Kasumi-1 (cell line): ENCODE data around the gene ARHGAP26.

Experiments
- DNase-seq, 2 experiments: peaks; one replicate each; lab custom pipeline; 2025; lab: John Stamatoyannopoulos, UW

Gene ARHGAP26

DNA sequence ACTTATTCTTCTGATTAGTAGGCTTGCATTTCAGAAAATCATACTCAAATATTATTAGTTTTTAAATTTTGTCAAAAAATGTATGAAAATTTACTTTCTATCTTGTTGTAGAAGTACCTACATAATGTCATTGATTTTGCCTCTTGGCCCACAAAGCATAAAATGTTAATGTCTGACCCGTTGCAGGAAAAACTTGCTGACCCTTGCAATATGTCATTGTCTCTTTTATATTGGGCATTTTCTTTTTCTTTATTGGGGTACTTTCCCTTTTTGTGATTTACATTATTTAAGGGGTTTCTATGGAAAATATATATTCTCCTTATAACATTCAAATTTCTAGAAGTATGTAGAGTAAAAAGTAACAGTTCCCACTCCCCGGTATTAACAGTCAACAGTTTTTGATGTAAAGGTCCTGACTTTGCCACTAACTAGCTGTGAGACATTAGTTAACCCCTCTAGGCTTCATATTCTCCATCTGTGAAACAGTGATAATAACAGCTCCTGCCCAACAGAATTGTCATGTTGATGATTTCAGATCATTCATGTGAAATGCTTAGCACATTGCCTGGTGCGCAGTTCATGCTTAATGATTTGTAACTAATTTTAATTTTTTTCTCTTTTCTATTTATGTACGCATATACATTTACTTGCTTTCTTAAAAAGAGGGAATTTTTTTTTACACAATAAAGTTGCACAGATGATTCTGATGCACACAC is 243.2 kb downstream of the ARHGAP26 start:
- no peak for DNase-seq

GRCh38 chr5:143014017-143014651 is 244.0 kb downstream of the ARHGAP26 start:
- DNase-seq: peak; percentile 42 to 48

- DNase-seq: peak; percentile 65 to 67
These were observed 246.8 kb downstream of the ARHGAP26 start for GRCh38 chr5:143016777-143017516.

- no peak for DNase-seq
These were observed 247.4 kb downstream of the ARHGAP26 start for GRCh38 chr5:143017541-143017940.

- no peak for DNase-seq
These were observed 247.8 kb downstream of the ARHGAP26 start for GRCh38 chr5:143017992-143018391.

- no peak for DNase-seq
These were observed 249.0 kb downstream of the ARHGAP26 start for GRCh38 chr5:143019157-143019556.

- no peak for DNase-seq
These were observed 249.7 kb downstream of the ARHGAP26 start for GRCh38 chr5:143019614-143020515.

DNA sequence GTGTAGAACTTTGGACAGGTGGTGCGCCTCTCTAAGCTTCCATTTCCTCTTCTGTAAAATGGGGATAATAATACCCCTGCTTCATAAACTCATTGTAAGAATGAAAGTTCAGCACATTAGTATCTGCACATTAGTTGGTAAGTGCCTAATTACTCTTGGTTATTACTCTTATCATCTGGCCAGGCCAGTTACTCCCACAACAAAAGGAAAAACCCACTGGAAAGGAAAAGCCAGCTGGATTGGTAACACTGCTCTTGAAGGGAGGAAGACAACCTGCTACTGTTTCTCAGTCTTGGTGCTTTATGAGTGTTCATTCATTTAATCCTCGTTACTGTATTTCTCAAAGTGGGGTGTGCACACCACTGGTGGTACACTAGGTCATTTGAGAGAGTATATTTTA is 251.4 kb downstream of the ARHGAP26 start:
- no peak for DNase-seq

DNA sequence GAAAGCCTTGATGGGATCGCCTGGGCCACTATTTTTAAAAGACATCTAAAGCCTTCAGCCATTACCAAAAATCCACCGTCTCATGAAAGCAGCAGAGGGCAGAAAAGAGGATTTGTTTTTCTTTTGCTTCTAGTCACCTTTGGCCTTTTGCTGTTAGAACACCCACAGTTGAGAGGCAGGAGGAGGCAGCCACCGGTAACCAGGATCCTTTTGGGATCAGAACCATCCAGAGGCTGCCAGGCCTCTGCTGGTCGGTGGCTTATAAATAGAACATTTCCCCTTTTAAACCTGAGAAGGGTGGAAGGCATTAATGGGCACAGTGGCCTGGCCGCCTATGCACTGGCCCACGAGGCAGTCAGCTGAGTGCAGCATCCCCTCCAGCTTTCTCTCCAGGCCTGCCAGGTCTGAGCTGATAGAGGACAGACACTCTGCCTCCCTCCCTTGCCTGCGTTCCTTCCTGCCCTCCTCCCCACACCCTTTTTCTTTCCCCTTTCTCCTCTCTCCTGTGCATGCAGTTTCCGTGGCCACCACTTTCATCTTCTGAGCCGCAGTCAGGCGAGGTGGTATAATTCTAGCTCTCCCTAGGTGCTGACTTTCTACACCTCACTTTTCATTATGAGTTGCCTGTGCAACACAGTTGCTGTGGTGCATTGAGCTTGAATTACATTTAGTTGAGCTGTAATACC is 253.4 kb downstream of the ARHGAP26 start:
- DNase-seq: no peak

DNA sequence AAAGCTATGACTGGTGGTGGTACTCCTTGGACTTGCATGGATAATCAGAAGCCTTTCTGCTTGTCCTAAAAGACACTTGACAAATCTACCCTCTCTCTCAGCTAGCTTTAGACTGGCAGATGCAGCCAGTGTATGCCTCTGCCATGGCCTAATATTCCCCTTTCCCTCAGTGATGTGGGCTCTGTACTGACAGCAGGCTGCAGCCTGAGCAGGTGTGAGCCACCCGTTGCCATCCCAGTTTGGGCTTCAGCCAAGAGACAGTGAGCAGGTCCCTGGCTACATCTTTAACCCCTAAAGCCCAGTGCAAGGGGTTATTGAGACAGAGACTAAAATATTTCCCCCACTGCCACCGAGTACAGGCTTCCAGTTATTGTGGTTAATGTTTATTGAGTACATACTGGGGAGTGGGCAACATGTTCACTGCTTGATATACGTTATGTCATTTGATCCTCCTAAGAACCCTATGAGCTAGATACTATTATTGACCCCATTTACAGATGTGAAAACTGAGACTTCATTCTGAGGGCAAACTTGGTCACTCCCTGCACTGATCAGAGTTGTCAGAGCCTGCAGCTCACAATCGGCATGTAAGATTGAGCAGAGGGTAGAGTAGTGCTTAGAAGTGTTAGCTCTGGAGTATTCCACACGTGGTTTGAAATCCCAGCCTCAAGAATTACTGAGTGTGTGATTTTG is 254.2 kb downstream of the ARHGAP26 start:
- no peak for DNase-seq

DNA sequence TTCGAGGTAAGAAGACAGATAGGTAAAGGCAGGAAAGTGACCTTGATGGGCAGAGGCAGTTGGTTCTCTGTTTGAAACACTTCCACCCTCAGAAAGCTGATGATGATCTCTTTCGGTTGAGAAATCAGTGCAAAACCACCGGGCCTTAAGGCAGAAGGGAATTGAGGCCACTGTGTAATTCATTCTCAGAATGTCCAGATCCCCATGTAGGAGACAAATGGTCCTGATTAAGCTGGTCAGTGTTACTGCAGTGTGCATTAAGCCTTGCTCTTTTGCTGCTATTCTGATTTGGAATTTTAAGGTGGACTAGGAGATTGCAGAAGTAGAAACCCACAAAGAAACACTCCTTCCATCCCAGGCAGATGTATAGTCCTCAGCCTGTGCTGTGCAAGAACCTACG is 255.2 kb downstream of the ARHGAP26 start:
- DNase-seq: no peak

DNA sequence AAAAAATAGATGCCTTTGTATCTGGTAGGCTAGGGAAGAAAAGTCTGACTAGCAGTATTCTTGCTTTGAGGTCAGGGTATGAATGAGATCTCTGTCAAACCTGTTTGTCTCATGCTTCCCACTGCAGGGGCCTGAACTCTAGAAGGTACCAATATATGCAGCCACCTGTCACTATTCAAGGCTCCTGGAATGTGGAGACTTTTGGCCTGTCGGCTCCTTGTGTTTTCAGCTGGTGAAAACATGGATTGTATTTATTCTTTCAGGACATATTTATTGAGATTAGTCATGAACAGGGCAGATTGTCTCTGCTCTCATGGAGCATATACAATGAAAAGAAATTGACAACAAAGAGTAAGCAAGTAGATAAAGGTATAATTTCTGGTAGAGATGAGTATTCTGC is 255.8 kb downstream of the ARHGAP26 start:
- no peak for DNase-seq

DNA sequence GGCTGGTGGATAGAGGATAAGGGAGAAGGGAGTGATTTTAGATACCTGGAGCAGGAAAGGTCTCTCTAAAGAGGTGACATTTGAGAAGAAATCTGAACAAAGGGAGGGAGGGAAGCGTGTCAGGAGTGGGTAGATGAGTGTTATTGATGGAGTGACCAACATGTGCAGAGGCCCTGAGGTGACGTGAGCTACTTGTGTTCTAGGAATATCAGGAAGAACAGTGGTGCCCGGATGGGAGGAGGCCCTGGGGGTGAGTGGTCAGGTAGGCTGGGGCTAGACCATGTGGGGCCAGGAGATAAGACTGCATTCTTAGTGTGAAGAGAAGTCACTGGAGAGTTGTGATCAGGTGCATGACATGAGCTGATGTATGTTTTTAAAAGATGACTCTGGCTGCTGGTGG is 256.2 kb downstream of the ARHGAP26 start:
- no peak for DNase-seq

- no peak for DNase-seq
These were observed 259.1 kb downstream of the ARHGAP26 start for GRCh38 chr5:143029293-143029692.

GRCh38 chr5:143030349-143030748 is 260.2 kb downstream of the ARHGAP26 start:
- peak; percentile 49 to 55 for DNase-seq

DNA sequence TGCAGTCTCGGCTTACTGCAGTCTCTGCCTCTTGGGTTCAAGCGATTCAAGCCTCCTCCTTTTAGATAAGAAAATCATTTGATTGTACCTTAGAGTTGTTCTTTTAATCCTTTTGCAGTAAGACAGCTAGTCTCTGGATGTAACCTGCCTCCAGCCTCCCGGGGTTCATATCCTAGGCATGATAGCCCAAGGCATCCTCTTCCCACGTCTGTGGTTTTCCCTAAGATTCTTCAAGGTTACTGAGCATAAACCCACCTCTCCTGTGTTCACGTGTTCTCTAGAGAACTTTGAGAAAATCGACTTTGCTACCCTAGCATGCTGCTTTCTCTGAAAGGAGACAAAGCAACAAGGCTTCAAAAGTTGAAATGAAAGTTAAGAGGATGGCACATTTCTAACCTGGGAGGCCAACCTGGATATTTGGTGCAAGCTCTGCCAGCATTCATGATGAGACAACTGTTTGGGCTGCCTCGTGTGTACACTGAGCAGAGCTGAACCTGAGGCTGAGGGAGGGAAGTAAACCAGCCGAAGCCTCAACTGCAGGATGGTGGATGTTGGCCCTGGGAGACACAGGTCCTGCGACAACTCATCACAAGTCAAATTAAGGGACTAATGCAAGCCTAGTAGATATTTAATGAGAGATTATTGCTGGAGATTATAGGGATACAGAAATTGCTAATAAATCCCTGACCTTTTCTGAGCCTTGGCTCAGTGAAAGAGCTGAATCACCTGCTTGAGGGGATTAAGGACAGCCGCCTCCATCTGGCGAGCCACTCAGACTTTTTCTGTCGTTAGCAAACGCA is 261.8 kb downstream of the ARHGAP26 start:
- DNase-seq: no peak

DNA sequence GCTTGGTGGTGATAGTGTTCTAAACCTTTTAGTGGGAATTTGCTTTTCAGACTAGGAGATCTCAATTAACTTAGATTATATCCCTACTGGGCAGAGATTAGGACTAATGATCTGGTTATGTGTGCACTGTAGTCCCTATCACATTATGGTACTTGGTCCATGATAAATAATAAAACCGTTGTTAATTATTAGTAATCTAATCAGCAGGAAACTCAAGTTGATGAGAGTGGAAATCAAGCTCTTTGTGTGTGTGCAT is 262.3 kb downstream of the ARHGAP26 start:
- no peak for DNase-seq

- DNase-seq: no peak
These were observed 263.5 kb downstream of the ARHGAP26 start for GRCh38 chr5:143033535-143034250.

DNA sequence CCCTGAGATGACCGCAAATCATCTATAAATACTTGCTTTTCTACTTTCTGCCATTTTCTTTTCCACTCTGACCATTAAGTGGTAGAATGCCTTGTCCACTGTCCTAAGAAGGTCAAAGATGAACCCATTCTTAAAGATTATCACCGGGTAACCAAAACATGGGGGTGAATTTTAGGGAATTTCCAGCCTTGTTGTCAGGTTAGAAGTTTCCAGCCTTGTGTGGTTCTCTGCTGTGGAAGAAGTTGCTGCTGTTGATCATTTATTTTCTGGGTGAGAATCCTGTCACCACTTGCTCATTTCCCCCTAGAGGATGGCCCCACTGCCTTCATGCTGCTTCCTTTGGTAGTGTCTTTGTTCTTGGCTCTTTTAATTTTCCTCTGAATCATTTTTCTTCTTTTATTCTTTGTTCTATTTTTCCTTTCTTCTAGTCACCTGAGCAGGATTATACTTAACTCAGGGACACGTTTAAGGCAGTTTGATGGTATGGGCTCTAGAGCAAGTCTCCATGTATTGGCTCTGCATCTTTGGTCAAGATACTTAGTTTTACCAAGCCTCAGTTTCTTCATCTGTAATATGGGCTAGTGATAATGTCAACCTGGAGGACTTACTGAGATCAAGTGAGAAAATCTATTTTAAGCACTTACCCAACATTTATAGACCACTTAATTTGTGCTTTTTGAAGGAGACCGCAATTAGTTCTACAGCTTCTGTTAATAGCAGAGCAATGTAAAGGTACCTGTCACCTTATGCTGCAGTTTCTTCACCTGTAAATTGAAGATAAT is 266.2 kb downstream of the ARHGAP26 start:
- DNase-seq: no peak
